Naive B cell (primary cell): ENCODE data around the gene PRELID3B. TPM values are rescaled to one million over a fixed set of nuclear protein-coding genes. Genes with fewer than 3 reads are reported as not detected.

Source experiments
- ATAC-seq, 2 donors: fragments of 150-1000 bp; cut with Tn5 transposase; 2 replicates each; pipeline ENCODE4 v1.10.0; 2021; ENCODE audit warnings: low read depth in 2 of 2, mild to moderate bottlenecking in 2 of 2, moderate library complexity in 2 of 2
- DNase-seq: peaks from one replicate; pipeline ENCODE4 v3.0.0; 2022
- H3K27ac Mint-ChIP-seq, 6 donors: one replicate each; pipeline ENCODE4 v1.8.0; 2020 to 2022; ENCODE audit warnings: mild to moderate bottlenecking in 6 of 6, mixed read lengths in 6 of 6, moderate library complexity in 5 of 6, inconsistent platforms in 2 of 6
- H3K27me3 Mint-ChIP-seq, 3 donors: one replicate each; pipeline ENCODE4 v1.8.0; 2021 to 2022; ENCODE audit warnings: mixed read lengths in 3 of 3, mild to moderate bottlenecking in 1 of 3
- H3K36me3 Mint-ChIP-seq, 2 donors: one replicate each; pipeline ENCODE4 v1.8.0; 2020 to 2022; ENCODE audit warnings: mixed read lengths in 2 of 2, inconsistent platforms in 1 of 2, mild to moderate bottlenecking in 1 of 2
- H3K4me1 Mint-ChIP-seq, 3 donors: one replicate each; pipeline ENCODE4 v1.8.0; 2020 to 2022; ENCODE audit warnings: mixed read lengths in 3 of 3, inconsistent platforms in 1 of 3, mild to moderate bottlenecking in 1 of 3, moderate library complexity in 1 of 3
- H3K4me3 Mint-ChIP-seq, 8 donors: one replicate each; pipeline ENCODE4 v1.8.0; 2020 to 2022; ENCODE audit warnings: mild to moderate bottlenecking in 8 of 8, mixed read lengths in 8 of 8, moderate library complexity in 8 of 8, inconsistent platforms in 2 of 8
- H3K9me3 Mint-ChIP-seq, 7 donors: one replicate each; pipeline ENCODE4 v1.8.0; 2020 to 2022; ENCODE audit warnings: mixed read lengths in 7 of 7, mild to moderate bottlenecking in 5 of 7, inconsistent platforms in 2 of 7, moderate library complexity in 1 of 7
- polyA plus RNA-seq, 6 donors: library from polyadenylated mRNA; unstranded; fragments of 300-500 nt; fragmentation: Illumina TruSeq; gene quantifications; one replicate each; pipeline ENCODE4 v1.2.3, GENCODE V29; 2021; ENCODE audit warnings: low read depth in 6 of 6

PRELID3B gene
- polyA plus RNA-seq, 6 donors from 2014 or later: 34.1 to 46.0 (median 37.5) TPM

GRCh38 chr20:59071216-59071615 is 28.6 kb upstream of the PRELID3B start:
- DNase-seq: peak; percentile 43
- no peak overlapping the region for H3K4me3 Mint-ChIP-seq
- no peaks in the 10 kb centered on the region for H3K9me3 Mint-ChIP-seq
- H3K4me1 Mint-ChIP-seq: peaks cover 16 to 19% (median 17%) of the 10 kb centered on the region in 3 donors
- H3K27me3 Mint-ChIP-seq: peaks cover 3 to 14% (median 9%) of the 10 kb centered on the region in 3 donors
- peak overlapping the region; percentile 21 to 82 (median 45) for H3K27ac Mint-ChIP-seq
- no peaks in the 10 kb centered on the region for H3K36me3 Mint-ChIP-seq
- ATAC-seq: peak; percentile 99 to 100

- no peak for ATAC-seq
- H3K4me3 Mint-ChIP-seq: no peak overlapping the region
- no peaks in the 10 kb centered on the region for H3K36me3 Mint-ChIP-seq
- no peaks in the 10 kb centered on the region for H3K9me3 Mint-ChIP-seq
- peaks cover 16 to 19% (median 17%) of the 10 kb centered on the region in 3 donors for H3K4me1 Mint-ChIP-seq
- no peak for DNase-seq
- H3K27me3 Mint-ChIP-seq: peaks cover 0 to 2% (median 0%) of the 10 kb centered on the region in 3 donors
- H3K27ac Mint-ChIP-seq: no peak overlapping the region
Observed at GRCh38 chr20:59069026-59069425, 26.4 kb upstream of the PRELID3B start.

- peaks cover 16 to 19% (median 17%) of the 10 kb centered on the region in 3 donors for H3K4me1 Mint-ChIP-seq
Observed at GRCh38 chr20:59068534-59068933, 25.9 kb upstream of the PRELID3B start.

GRCh38 chr20:59064214-59064722 is 21.7 kb upstream of the PRELID3B start:
- no peaks in the 10 kb centered on the region for H3K9me3 Mint-ChIP-seq
- no peaks in the 10 kb centered on the region for H3K36me3 Mint-ChIP-seq
- ATAC-seq: no peak
- no peak overlapping the region for H3K27ac Mint-ChIP-seq
- H3K27me3 Mint-ChIP-seq: peaks cover 0 to 23% (median 15%) of the 10 kb centered on the region in 3 donors
- H3K4me3 Mint-ChIP-seq: no peak overlapping the region
- DNase-seq: no peak
- no peaks in the 10 kb centered on the region for H3K4me1 Mint-ChIP-seq

More at GRCh38 chr20:59068534-59068933, 25.9 kb upstream of the PRELID3B start:
- no peaks in the 10 kb centered on the region for H3K36me3 Mint-ChIP-seq
- H3K9me3 Mint-ChIP-seq: no peaks in the 10 kb centered on the region
- ATAC-seq (no peak), DNase-seq (no peak)
- peaks cover 0 to 7% (median 4%) of the 10 kb centered on the region in 3 donors for H3K27me3 Mint-ChIP-seq
- no peak overlapping the region for H3K27ac Mint-ChIP-seq
- H3K4me3 Mint-ChIP-seq: no peak overlapping the region

GRCh38 chr20:59063358-59064213 is 21.0 kb upstream of the PRELID3B start:
- H3K27me3 Mint-ChIP-seq: peaks cover 0 to 23% (median 15%) of the 10 kb centered on the region in 3 donors
- no peaks in the 10 kb centered on the region for H3K9me3 Mint-ChIP-seq
- no peaks in the 10 kb centered on the region for H3K36me3 Mint-ChIP-seq
- H3K4me1 Mint-ChIP-seq: no peaks in the 10 kb centered on the region
- no peak for DNase-seq
- ATAC-seq: no peak
- no peak overlapping the region for H3K4me3 Mint-ChIP-seq
- peak overlapping the region in 2 of 6 donors; percentile 3 to 42 for H3K27ac Mint-ChIP-seq

- peaks cover 0 to 23% (median 15%) of the 10 kb centered on the region in 3 donors for H3K27me3 Mint-ChIP-seq
- DNase-seq (no peak), ATAC-seq (no peak)
- no peaks in the 10 kb centered on the region for H3K36me3 Mint-ChIP-seq
- no peaks in the 10 kb centered on the region for H3K4me1 Mint-ChIP-seq
- no peak overlapping the region for H3K4me3 Mint-ChIP-seq
- no peak overlapping the region for H3K27ac Mint-ChIP-seq
- no peaks in the 10 kb centered on the region for H3K9me3 Mint-ChIP-seq
Observed at GRCh38 chr20:59062081-59062480, 19.5 kb upstream of the PRELID3B start.

- Mint-ChIP-seq H3K4me1 (peaks cover 0 to 4% (median 2%) of the 10 kb centered on the region in 3 donors), H3K36me3 (no peaks in the 10 kb centered on the region), H3K4me3 (no peak overlapping the region), H3K9me3 (peaks cover 0 to 4% (median 0%) of the 10 kb centered on the region in 7 donors), H3K27ac (peak overlapping the region in 1 of 6 donors; percentile 29), H3K27me3 (peaks cover 13 to 29% (median 14%) of the 10 kb centered on the region in 3 donors)
- DNase-seq (peak; percentile 25), ATAC-seq (peak in 1 of 2 donors; percentile 56)
Observed at GRCh38 chr20:59055302-59055701, 12.7 kb upstream of the PRELID3B start.

GRCh38 chr20:59051666-59052185 is 9.1 kb upstream of the PRELID3B start:
- H3K4me1 Mint-ChIP-seq: peaks cover 2 to 12% (median 6%) of the 10 kb centered on the region in 3 donors
- H3K9me3 Mint-ChIP-seq: peaks cover 0 to 3% (median 0%) of the 10 kb centered on the region in 7 donors
- ATAC-seq (no peak), DNase-seq (no peak)
- H3K27ac Mint-ChIP-seq: no peak overlapping the region
- H3K4me3 Mint-ChIP-seq: no peak overlapping the region
- no peaks in the 10 kb centered on the region for H3K36me3 Mint-ChIP-seq
- H3K27me3 Mint-ChIP-seq: peaks cover 13 to 30% (median 14%) of the 10 kb centered on the region in 3 donors

- Mint-ChIP-seq H3K27me3 (peaks cover 13 to 30% (median 13%) of the 10 kb centered on the region in 3 donors), H3K9me3 (no peaks in the 10 kb centered on the region), H3K4me3 (no peak overlapping the region), H3K4me1 (peaks cover 5 to 11% (median 6%) of the 10 kb centered on the region in 3 donors), H3K27ac (peak overlapping the region in 1 of 6 donors; percentile 60), H3K36me3 (no peaks in the 10 kb centered on the region)
- DNase-seq (no peak), ATAC-seq (no peak)
Observed at GRCh38 chr20:59050437-59050836, 7.9 kb upstream of the PRELID3B start.

GRCh38 chr20:59048681-59049030 is 6.1 kb upstream of the PRELID3B start:
- Mint-ChIP-seq H3K36me3 (no peaks in the 10 kb centered on the region), H3K4me3 (no peak overlapping the region), H3K9me3 (no peaks in the 10 kb centered on the region), H3K27me3 (peaks cover 9 to 24% (median 13%) of the 10 kb centered on the region in 3 donors), H3K27ac (no peak overlapping the region), H3K4me1 (peaks cover 20 to 22% (median 21%) of the 10 kb centered on the region in 3 donors)
- no peak for DNase-seq
- ATAC-seq: no peak

- peaks cover 9 to 24% (median 13%) of the 10 kb centered on the region in 3 donors for H3K27me3 Mint-ChIP-seq
- DNase-seq (no peak), ATAC-seq (no peak)
- peak overlapping the region in 1 of 8 donors; percentile 11 for H3K4me3 Mint-ChIP-seq
- no peaks in the 10 kb centered on the region for H3K9me3 Mint-ChIP-seq
- H3K27ac Mint-ChIP-seq: no peak overlapping the region
- peaks cover 26% of the 10 kb centered on the region in 3 donors for H3K4me1 Mint-ChIP-seq
- H3K36me3 Mint-ChIP-seq: no peaks in the 10 kb centered on the region
Observed at GRCh38 chr20:59047938-59048680, 5.5 kb upstream of the PRELID3B start.

- Mint-ChIP-seq H3K36me3 (no peaks in the 10 kb centered on the region), H3K4me1 (peaks cover 26 to 31% (median 27%) of the 10 kb centered on the region in 3 donors), H3K27me3 (peaks cover 6 to 21% (median 9%) of the 10 kb centered on the region in 3 donors), H3K9me3 (no peaks in the 10 kb centered on the region), H3K4me3 (no peak overlapping the region), H3K27ac (peak overlapping the region in 2 of 6 donors; percentile 52 to 95)
- DNase-seq (no peak), ATAC-seq (no peak)
Observed at GRCh38 chr20:59046862-59047261, 4.3 kb upstream of the PRELID3B start.

GRCh38 chr20:59044796-59045195 is 2.2 kb upstream of the PRELID3B start:
- Mint-ChIP-seq H3K4me1 (peaks cover 40 to 51% (median 41%) of the 10 kb centered on the region in 3 donors), H3K27ac (peak overlapping the region in 4 of 6 donors; percentile 63 to 92 (median 79)), H3K9me3 (no peaks in the 10 kb centered on the region), H3K36me3 (peaks cover 0 to 8% of the 10 kb centered on the region in 2 donors), H3K27me3 (peaks cover 0 to 2% (median 0%) of the 10 kb centered on the region in 3 donors), H3K4me3 (peak overlapping the region in 6 of 8 donors; percentile 39 to 90 (median 75))
- DNase-seq: no peak
- ATAC-seq: no peak
